H4 (cell line): ENCODE data around the gene C1orf21. TPM values are rescaled to one million over a fixed set of nuclear protein-coding genes. Genes with fewer than 3 reads are reported as not detected.
"Not testable (repeated sequence)": the region's sequence is repeated elsewhere in the genome, so short reads cannot be mapped to it uniquely, and the experiment has no call there.

Source experiments
- DNase-seq: peaks from one replicate; pipeline ENCODE4 v3.0.0-alpha.2; 2015; ENCODE audit warnings: low spot score
- total RNA-seq: library from RNA; depleted of rRNA; stranded (reverse); fragments of >200 nt; shearing (Covaris generic); gene quantifications from 2 replicates; pipeline ENCODE4 v1.2.3, GENCODE V29; 2014

The C1orf21 gene
- total RNA-seq, 1 experiment from 2014 or later = 24.0 TPM

DNA sequence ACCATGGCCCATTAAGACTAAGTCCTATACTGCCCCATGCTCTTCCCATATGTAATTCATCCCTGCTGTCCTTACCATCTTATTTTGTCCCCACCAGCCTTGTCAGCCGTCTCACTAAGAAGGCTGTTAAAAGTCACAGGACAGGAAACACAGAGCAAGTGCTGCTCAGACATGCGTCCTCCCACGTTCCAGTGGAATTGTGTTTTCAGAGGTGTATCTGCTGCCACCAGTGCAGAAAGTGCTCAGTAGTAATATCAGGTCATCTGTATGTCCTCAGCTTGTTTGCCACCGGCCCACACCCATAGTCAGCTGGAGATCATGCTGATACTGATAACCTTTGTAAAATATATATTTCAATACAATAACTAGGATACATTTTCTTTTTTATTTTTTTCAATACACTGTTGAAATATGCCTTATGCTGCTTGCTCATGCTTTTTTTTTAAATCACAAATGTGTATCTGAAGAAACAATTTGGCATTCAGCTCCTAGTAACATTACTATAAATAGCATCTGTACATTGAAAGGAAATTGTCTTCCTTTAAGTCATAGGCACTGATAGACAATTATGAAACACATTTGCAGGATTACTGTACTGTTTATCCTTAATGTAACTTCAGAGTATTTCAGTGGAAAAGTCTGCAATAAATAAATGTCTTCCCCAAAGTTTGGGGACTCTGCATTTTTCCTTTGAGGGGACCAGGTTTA lies 211.0 kb downstream of the C1orf21 start:
- DNase-seq = no peak

DNA sequence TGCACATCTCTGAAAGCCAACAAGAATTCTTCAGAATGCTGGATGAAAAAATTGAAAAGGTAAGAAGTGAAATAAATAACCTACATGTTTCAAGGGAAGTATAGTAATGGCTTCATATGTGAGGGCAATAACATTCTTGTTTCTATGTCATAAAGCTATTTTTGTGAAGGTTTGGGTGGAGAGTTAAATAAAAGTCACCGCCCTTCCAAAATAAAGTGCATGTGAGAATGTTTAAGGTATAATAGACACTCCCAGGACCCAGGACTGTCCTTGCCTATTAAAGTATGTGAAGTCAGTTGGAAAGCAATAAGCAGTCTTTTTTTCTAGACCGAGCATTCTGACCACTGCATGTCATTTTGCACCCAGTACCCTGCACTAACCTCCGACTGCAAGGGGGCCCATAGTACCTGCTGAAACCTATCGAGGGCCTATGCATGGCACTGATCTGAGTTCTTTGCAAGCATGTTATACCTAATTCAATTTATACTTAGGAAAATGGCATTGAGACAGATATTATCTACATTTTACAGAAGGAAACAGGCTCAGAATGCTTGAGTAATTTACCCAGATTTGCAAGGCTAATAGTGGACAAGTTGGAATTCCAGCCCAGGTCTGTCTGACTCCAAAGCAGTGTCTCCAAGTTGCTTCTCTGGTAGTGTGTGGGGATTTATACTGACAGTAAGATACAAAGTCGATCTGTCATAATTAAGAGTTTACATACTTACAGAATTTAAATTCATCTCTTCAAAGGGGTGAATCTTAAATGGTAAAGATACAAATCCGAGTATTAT lies 211.8 kb downstream of the C1orf21 start:
- no peak for DNase-seq

DNA sequence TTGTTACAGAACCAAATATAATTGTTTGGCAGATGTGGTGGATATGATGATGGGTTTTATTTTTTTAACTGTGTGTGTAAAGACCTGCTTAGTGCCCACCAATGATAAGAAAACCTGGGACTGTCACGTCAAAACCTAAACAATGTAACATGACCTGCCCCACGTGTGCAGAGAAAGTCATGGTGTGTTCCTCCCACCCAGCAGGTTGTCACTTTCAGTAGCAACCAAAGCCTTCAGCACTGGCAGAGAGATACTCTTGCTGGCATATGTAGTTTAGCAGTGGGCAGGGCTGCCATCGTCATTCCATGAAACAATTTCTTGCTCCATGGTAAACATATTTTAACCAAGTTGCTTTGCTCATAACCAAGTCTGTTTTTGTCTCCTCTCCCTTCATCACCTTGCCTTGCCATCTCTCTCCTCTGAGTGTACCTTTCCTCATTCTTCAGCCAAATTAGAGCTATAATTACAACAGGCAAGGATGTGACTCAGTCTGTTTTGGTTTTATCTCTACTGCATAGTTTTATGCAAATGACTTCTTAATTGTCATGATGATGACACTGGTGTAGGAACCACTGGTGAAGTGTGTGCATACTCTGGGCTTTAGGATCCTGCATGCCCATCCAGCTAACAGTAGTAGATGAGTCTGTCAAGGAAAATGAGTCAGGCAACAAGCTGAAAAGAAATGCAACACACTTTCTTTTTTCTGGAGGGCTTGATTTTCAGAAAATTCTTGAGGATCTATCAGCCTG lies 217.5 kb downstream of the C1orf21 start:
- no peak for DNase-seq

DNA sequence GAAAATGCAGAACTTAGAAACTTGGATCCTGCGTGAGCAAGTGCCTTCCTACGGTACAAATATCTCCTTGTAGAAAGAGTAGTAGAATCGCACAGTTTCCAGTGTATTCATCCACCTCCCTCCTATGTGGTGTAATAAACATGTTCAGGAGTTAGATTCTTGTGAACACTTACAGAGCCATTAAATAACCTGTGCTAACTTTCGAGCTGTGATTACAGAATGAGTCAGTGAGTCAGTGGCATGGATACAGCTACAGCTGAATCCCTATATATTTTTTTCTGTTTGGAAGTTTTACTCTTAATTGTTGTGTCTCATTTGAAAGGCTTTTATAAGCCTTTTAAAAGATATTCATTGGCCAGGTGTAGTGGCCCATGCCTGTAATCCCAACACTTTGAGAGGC lies 219.1 kb downstream of the C1orf21 start:
- DNase-seq = no peak

- DNase-seq = no peak
Measured at GRCh38 chr1:184606786-184607185, 220.0 kb downstream of the C1orf21 start.

DNA sequence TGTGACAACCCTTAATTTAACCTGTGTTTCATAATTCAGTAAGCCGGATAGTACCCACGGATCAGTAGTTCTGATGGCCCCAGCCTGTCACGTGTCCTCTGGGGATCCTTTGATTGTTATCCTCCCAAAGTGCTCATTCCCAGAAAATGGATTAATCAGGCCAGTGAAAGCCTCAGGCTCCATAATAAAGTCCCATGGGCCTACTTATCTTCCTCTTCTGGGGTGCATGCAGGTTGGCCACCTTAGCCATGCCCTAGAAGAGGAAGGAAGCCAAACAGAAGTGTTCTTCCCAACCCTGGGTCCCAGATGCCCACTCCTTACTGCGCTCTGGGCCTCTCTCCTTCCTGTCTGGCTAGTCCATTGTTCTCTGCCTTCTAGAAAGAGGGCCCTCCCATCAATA lies 221.8 kb downstream of the C1orf21 start:
- no peak for DNase-seq

- DNase-seq = no peak
Measured at GRCh38 chr1:184608990-184609389, 222.2 kb downstream of the C1orf21 start.

- DNase-seq = no peak
Measured at GRCh38 chr1:184610876-184611595, 224.2 kb downstream of the C1orf21 start.

DNA sequence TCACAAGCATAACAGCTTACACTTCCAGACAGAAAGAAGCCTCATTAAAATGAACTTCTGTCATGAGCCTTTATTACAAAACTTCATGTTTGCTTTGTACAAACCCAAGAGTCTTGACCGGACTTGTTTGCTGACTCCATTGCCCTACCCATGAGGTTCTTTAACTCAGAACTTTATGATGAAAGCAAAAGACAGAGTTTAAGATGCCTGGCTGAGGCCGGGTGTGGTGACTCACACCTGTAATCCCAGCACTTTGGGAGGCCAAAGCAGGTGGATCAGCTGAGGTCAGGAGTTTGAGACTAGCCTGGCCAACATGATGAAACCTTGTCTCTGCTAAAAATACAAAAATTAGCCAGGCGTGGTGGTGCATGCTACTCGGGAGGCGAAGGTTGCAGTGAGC lies 225.4 kb downstream of the C1orf21 start:
- DNase-seq = not testable (repeated sequence)

DNA sequence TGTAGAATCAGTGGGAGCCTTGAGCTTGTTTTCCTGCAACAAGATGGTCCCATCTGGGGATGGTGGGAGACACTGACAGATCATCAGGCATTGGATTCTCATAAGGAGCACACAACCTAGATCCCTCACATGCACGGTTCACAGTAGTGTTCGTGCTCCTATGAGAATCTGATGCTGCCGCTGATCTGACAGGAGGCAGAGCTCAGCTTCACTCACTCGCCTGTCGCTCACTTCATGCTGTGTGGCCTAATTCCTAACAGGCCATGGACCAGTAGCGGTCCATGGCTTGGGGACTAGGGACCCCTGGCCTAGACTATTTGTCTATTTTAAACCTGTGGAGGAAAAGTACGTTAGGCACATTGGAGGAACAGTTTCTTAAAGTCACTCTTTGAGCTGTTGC lies 227.8 kb downstream of the C1orf21 start:
- DNase-seq = no peak

- DNase-seq = no peak
Measured at GRCh38 chr1:184615301-184615700, 228.5 kb downstream of the C1orf21 start.

- DNase-seq = no peak
Measured at GRCh38 chr1:184616504-184616903, 229.7 kb downstream of the C1orf21 start.

- DNase-seq = no peak
Measured at GRCh38 chr1:184617433-184618029, 230.7 kb downstream of the C1orf21 start.

DNA sequence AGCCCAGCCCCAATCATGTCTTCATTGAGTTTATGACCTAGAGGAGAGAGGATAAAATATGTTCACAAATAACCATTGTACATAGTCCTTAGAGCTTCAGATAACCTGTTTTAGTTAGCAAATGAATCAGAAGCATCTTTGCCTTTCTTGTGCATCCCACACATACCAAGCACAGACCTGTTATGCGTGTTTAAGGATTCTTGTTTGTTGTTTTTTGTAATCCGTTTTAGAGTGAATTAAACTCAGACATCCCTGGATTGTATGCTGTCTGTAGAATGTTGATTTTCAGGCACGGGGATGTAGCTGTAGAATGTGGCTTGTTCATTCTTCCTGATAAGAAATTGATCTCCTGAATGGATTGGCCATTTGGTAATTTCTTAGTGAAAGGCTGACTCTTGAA lies 232.0 kb downstream of the C1orf21 start:
- DNase-seq = no peak

- DNase-seq = no peak
Measured at GRCh38 chr1:184620469-184620868, 233.6 kb downstream of the C1orf21 start.

GRCh38 chr1:184621260-184621659 lies 234.4 kb downstream of the C1orf21 start:
- DNase-seq = peak; percentile 64

DNA sequence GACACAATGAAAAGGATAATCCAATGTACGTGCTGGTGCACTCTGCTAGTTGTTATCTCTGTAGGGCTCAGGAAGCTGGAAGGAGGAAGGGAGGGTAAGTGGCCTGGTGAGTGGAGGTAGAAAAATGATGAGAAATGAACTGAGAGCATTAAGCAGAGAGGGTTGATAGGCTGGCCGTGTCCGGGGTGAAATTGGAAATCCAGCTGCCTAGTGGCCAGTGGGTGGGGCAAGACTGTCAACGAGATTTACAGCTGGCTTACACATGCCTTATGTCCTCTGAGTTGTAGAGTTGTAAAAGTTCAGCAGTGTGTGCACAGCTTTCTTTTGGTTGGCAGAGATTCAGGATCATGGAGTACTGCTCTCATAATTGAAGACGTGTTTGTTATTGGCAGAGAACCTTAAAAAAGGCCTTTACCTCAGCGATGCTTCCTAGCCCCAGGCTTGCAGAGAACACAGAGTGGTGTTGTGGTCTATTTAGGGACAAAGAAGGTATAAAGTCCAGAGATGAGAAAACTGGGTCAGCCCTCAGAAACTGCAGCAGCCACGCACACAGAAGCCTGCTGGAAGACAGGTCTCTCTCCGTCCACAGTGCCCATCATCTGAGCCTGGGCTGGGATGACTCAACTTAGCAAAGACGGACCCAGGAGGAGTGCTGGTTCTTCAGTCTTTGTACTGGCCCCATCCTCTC lies 235.5 kb downstream of the C1orf21 start:
- DNase-seq = peak; percentile 92

GRCh38 chr1:184623404-184623803 lies 236.6 kb downstream of the C1orf21 start:
- no peak for DNase-seq

- DNase-seq = no peak
Measured at GRCh38 chr1:184624051-184624450, 237.2 kb downstream of the C1orf21 start.

DNA sequence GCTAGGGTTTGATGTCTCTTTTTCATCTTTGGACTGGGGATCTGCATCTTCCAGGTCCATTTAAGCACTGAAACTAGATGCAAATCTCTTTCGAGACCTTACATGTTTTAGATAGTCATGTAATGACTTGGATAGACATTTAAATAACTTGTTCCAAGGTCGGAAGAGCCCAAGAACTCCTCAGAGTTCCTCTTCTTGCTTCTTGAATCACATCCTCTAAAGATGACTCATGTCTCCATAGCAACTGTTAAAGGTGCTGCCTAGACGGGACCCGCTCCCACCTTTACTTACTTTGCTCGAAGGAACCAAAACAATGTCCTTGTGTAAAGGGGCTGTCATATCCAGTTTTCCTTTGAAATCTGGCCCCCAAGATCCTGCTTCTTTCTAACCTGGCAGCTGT lies 237.8 kb downstream of the C1orf21 start:
- DNase-seq = no peak

DNA sequence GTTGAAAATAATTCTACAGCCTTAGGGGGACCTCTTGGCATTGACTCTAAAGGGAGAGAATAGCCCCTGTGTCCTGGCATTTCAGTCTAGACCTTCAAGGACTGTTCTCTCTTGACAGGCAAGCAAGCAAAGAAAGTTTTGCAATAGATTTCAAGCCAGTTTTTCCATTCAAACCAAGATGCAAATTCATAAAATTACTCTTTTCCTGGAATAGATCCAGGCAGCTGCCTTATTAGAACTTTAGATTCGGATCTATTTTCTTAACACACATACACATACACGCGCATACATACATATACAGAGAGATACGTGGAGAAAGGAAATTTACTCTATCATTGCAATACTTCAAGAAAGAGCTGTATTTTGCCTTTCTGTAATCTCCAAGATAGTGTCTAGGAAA lies 238.4 kb downstream of the C1orf21 start:
- no peak for DNase-seq
